ENCODE data around the gene ESCO1. TPM values are rescaled to one million over a fixed set of nuclear protein-coding genes. Genes with fewer than 3 reads are reported as not detected.
A peak's percentile ranks its signal among the peaks of the same experiment; 100 is the strongest.
"Not testable (repeated sequence)": the region's sequence is repeated elsewhere in the genome, so short reads cannot be mapped to it uniquely, and the experiment has no call there.

The ESCO1 gene
- total RNA-seq (2021) (14.9 and 16.5 TPM in 2 replicates), Bru-seq, nascent RNA (percentile 74 among the genes with signal in this experiment), BruChase-seq, experiment 1, labeled RNA remaining after a 2-hour chase (percentile 78 among the genes with signal in this experiment), BruChase-seq, experiment 2, labeled RNA remaining after a 6-hour chase (percentile 75 among the genes with signal in this experiment)
- long read RNA-seq, full-length matches to known transcripts = 17 of 31 reads
- long read RNA-seq, partial matches to known transcripts = 2 of 31 reads
- long read RNA-seq, other reads (novel, unspliced or antisense) = 12 of 31 reads

GRCh38 chr18:21600526-21601410, at the start of gene ESCO1:
TSS of gene ESCO1 (minus strand) at chr18:21600704. CDS start at chr18:21574843, 25,861 bp downstream.
- TF ChIP-seq EZH2 (IDR thresholded peaks at IDR 0.05; ENCODE audit: borderline replicate concordance, low read depth, low read length, poor library complexity, severe bottlenecking) = no peak
- TF ChIP-seq CTCF (conservative IDR thresholded peaks at IDR 0.05; ENCODE audit: low read depth, low read length) = peak; percentile 96
- POLR2A ChIA-PET (ENCODE audit: low non-redundant PET) = no interaction called here

GRCh38 chr18:21640375-21640774, 39.9 kb upstream of the ESCO1 start:
- intact Hi-C loops (cut with micrococcal nuclease; ENCODE audit: unreplicated experiment); H3K4me3 ChIP-seq (ENCODE audit: low read depth, low read length, poor library complexity, severe bottlenecking); H3K27ac ChIP-seq (ENCODE audit: low read depth, low read length, poor library complexity, severe bottlenecking); H3K36me3 ChIP-seq (ENCODE audit: insufficient read depth, low read length, poor library complexity, severe bottlenecking); H3K27me3 ChIP-seq (replicated peaks; ENCODE audit: insufficient read depth, low read depth, low read length, poor library complexity); H3K4me1 ChIP-seq (ENCODE audit: insufficient read depth, low read length, poor library complexity, severe bottlenecking); BruUV-seq (replicated peaks); H3K9me3 ChIP-seq (ENCODE audit: low read depth, low read length, poor library complexity, severe bottlenecking); CTCF ChIA-PET; DNase-seq (ENCODE audit: low spot score): not testable (repeated sequence)
- POLR2A ChIA-PET (ENCODE audit: low non-redundant PET) = interaction anchor here (0.7 kb wide), 1 partner anchor 107 kb away, joined by 4 read pairs; no protein-coding TSS in a partner anchor

More at GRCh38 chr18:21600526-21601410, at the start of gene ESCO1:
- intact Hi-C loops (cut with micrococcal nuclease; ENCODE audit: unreplicated experiment) = loop anchor here (1.0 to 5.0 kb wide), 2 partner anchors 12 to 113 kb away; partner anchors contain the start of gene SNRPD1
- no peaks in the 10 kb centered on the region for H3K9me3 ChIP-seq (ENCODE audit: low read depth, low read length, poor library complexity, severe bottlenecking)
- no TSS peak for BruUV-seq (replicated peaks)
- peaks cover 21% of the 10 kb centered on the region for H3K4me1 ChIP-seq (ENCODE audit: insufficient read depth, low read length, poor library complexity, severe bottlenecking)
- H3K36me3 ChIP-seq (ENCODE audit: insufficient read depth, low read length, poor library complexity, severe bottlenecking) = no peaks in the 10 kb centered on the region
- H3K27ac ChIP-seq (ENCODE audit: low read depth, low read length, poor library complexity, severe bottlenecking) = peak within 1 kb of the TSS; percentile 93
- H3K4me3 ChIP-seq (ENCODE audit: low read depth, low read length, poor library complexity, severe bottlenecking) = peak within 1 kb of the TSS; percentile 97
- CTCF ChIA-PET = interaction anchor here (0.5 to 2.9 kb wide), 9 partner anchors 12 to 406 kb away, joined by 3 to 15 read pairs (median 4); partner anchors contain the start of genes MIB1 and SNRPD1
- DNase-seq (ENCODE audit: low spot score) = peak; percentile 96
- no peaks in the 10 kb centered on the region for H3K27me3 ChIP-seq (replicated peaks; ENCODE audit: insufficient read depth, low read depth, low read length, poor library complexity)

GRCh38 chr18:21638822-21639221, 38.3 kb upstream of the ESCO1 start:
- CTCF ChIA-PET = no interaction called here

More at GRCh38 chr18:21638822-21639221, 38.3 kb upstream of the ESCO1 start:
- Histone ChIP-seq H3K4me3 (ENCODE audit: low read depth, low read length, poor library complexity, severe bottlenecking) (no peak overlapping the region), H3K9me3 (ENCODE audit: low read depth, low read length, poor library complexity, severe bottlenecking) (no peaks in the 10 kb centered on the region), H3K36me3 (ENCODE audit: insufficient read depth, low read length, poor library complexity, severe bottlenecking) (peaks cover 16% of the 10 kb centered on the region), H3K27ac (ENCODE audit: low read depth, low read length, poor library complexity, severe bottlenecking) (no peak overlapping the region), H3K27me3 (replicated peaks; ENCODE audit: insufficient read depth, low read depth, low read length, poor library complexity) (no peaks in the 10 kb centered on the region), H3K4me1 (ENCODE audit: insufficient read depth, low read length, poor library complexity, severe bottlenecking) (no peaks in the 10 kb centered on the region)
- BruUV-seq (replicated peaks) = no TSS peak
- intact Hi-C loops (cut with micrococcal nuclease; ENCODE audit: unreplicated experiment) = no loop called here
- no peak for DNase-seq (ENCODE audit: low spot score)
- POLR2A ChIA-PET (ENCODE audit: low non-redundant PET) = no interaction called here
- TF ChIP-seq EZH2 (IDR thresholded peaks at IDR 0.05; ENCODE audit: borderline replicate concordance, low read depth, low read length, poor library complexity, severe bottlenecking) (no peak), CTCF (conservative IDR thresholded peaks at IDR 0.05; ENCODE audit: low read depth, low read length) (no peak)

Measured in A673 (cell line).